Fibroblast of pulmonary artery (primary cell): ENCODE results near the gene PDXP.

ENCODE experiments used
- DNase-seq: peaks from one replicate; pipeline ENCODE4 v3.0.0-alpha.2; 2010; ENCODE audit warnings: low read depth
- H3K4me3 ChIP-seq: replicated peaks from 2 replicates; pipeline ENCODE4 v1.5.1; 2011; ENCODE audit warnings: low read depth, mild to moderate bottlenecking, control low read depth, low read length, moderate library complexity
- TF ChIP-seq, protein P1 (sequence below): IDR thresholded peaks from 2 replicates; pipeline ENCODE4 v1.5.1; 2011; ENCODE audit warnings: mild to moderate bottlenecking, control low read depth, low read length, inconsistent platforms; ENCODE audit errors: missing control alignments

Gene PDXP

GRCh38 chr22:37628830-37629229 lies 29.7 kb upstream of the PDXP start:
- no peak overlapping the region for H3K4me3 ChIP-seq
- TF ChIP-seq, protein P1, sequence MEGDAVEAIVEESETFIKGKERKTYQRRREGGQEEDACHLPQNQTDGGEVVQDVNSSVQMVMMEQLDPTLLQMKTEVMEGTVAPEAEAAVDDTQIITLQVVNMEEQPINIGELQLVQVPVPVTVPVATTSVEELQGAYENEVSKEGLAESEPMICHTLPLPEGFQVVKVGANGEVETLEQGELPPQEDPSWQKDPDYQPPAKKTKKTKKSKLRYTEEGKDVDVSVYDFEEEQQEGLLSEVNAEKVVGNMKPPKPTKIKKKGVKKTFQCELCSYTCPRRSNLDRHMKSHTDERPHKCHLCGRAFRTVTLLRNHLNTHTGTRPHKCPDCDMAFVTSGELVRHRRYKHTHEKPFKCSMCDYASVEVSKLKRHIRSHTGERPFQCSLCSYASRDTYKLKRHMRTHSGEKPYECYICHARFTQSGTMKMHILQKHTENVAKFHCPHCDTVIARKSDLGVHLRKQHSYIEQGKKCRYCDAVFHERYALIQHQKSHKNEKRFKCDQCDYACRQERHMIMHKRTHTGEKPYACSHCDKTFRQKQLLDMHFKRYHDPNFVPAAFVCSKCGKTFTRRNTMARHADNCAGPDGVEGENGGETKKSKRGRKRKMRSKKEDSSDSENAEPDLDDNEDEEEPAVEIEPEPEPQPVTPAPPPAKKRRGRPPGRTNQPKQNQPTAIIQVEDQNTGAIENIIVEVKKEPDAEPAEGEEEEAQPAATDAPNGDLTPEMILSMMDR, result no peak
- DNase-seq, result no peak

DNA sequence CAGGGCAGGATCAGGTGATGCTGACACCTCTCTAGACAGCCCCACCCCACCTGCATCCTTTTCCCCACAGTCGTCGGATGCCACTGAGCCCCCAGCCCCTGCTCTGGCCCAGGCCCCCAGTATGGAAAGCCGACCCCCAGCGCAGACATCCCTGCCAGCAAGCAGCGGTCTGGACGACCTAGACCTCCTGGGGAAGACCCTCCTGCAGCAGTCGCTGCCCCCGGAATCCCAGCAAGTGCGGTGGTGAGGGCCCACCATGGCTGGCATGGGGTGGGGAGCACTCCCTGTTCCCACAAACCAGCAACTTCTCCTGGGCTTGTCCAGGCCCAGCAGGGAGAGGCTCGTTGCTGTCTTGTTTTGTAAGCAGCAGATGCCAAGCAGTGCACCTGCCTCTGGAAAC lies 28.6 kb upstream of the PDXP start:
- no peak overlapping the region for H3K4me3 ChIP-seq
- no peak for DNase-seq
- TF ChIP-seq, protein P1, result no peak

- TF ChIP-seq, protein P1, result no peak
- H3K4me3 ChIP-seq, result no peak overlapping the region
- no peak for DNase-seq
These were observed 27.6 kb upstream of the PDXP start for GRCh38 chr22:37630839-37631435.

GRCh38 chr22:37631448-37632173 lies 26.9 kb upstream of the PDXP start:
- no peak overlapping the region for H3K4me3 ChIP-seq
- TF ChIP-seq, protein P1, result no peak
- DNase-seq, result no peak

GRCh38 chr22:37632174-37633088 lies 26.1 kb upstream of the PDXP start:
- H3K4me3 ChIP-seq, result no peak overlapping the region
- TF ChIP-seq, protein P1, result no peak
- no peak for DNase-seq

DNA sequence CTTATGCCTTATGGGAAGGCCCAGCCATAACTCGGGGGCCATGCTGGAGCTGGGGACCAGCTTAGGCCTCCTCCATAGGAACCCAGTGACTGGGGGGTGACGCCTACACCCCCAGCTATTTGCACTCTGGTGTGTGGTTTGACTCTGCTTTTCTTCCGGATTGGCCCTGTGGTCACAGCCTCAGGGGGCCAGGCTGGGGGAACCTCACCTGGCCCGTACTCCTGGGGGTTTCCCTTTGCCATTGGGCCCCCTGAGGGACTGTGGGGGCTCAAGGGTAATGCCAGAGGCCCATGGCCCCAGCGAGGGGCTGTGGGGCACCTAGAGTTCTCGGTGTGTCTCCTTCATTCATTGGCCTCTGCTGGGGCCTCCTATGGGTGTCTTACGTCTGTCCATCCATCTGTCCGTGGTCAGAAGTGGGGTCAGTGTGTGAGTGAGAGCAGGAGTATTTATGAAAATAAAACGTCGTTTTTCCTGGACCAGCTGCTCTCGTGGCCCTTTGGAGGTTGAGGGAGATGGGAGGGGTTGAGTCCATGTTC lies 25.4 kb upstream of the PDXP start:
- no peak for DNase-seq
- H3K4me3 ChIP-seq, result no peak overlapping the region
- TF ChIP-seq, protein P1, result no peak
